Stromal cell of bone marrow (primary cell): ENCODE results near the gene ZNF609.
A peak's percentile ranks its signal among the peaks of the same experiment; 100 is the strongest.
"Not testable (repeated sequence)": the region's sequence is repeated elsewhere in the genome, so short reads cannot be mapped to it uniquely, and the experiment has no call there.

Experiments
- DNase-seq: peaks from one replicate; pipeline ENCODE4 v3.0.0-alpha.2; 2012; ENCODE audit warnings: low read depth

The ZNF609 gene

GRCh38 chr15:64623347-64623996 lies 163.1 kb downstream of the ZNF609 start:
- no peak for DNase-seq

GRCh38 chr15:64624242-64624641 lies 163.9 kb downstream of the ZNF609 start:
- DNase-seq, result no peak

DNA sequence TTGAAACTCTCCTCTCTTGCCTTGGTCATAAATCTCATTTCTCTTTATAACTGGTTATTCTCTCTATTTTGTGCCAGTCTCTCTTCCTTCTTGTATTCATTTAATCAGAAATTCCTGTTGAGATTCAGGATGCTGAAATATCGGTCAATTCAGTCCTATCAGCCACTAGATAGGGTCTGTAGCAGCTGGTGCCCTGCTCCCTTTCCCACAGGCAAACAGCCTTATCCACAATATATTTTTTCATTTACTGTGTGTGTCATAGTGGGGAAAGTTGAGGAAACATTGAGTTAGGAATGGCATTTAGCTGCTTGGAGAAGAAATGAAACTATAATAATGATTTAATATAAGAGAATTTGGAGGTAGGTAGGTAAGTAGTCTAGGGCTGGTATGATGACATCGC lies 168.7 kb downstream of the ZNF609 start:
- no peak for DNase-seq

- DNase-seq, result no peak
These were observed 170.2 kb downstream of the ZNF609 start for GRCh38 chr15:64630396-64631107.

GRCh38 chr15:64632639-64633038 lies 172.3 kb downstream of the ZNF609 start:
- DNase-seq, result not testable (repeated sequence)

GRCh38 chr15:64633332-64633731 lies 173.0 kb downstream of the ZNF609 start:
- no peak for DNase-seq

DNA sequence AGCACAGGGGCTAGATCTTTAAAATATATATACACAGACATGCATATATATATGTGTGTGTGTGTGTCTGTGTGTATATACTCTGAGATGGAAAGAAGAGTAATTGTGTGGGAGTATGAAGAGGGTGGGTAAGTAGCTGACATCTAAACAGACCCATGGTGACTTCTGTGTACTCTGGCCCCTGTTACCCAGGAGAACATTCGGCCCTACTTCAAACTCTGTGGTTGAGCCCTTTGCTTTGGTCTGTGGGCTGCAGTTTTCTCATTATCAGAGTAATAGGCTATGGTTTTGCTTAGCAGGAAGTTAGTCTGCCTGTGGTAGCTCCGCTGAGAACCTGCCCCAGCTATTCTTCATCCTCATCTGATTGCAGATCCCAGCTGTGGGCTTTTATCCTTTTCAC lies 173.6 kb downstream of the ZNF609 start:
- DNase-seq, result no peak

- no peak for DNase-seq
These were observed 174.5 kb downstream of the ZNF609 start for GRCh38 chr15:64634576-64635498.

DNA sequence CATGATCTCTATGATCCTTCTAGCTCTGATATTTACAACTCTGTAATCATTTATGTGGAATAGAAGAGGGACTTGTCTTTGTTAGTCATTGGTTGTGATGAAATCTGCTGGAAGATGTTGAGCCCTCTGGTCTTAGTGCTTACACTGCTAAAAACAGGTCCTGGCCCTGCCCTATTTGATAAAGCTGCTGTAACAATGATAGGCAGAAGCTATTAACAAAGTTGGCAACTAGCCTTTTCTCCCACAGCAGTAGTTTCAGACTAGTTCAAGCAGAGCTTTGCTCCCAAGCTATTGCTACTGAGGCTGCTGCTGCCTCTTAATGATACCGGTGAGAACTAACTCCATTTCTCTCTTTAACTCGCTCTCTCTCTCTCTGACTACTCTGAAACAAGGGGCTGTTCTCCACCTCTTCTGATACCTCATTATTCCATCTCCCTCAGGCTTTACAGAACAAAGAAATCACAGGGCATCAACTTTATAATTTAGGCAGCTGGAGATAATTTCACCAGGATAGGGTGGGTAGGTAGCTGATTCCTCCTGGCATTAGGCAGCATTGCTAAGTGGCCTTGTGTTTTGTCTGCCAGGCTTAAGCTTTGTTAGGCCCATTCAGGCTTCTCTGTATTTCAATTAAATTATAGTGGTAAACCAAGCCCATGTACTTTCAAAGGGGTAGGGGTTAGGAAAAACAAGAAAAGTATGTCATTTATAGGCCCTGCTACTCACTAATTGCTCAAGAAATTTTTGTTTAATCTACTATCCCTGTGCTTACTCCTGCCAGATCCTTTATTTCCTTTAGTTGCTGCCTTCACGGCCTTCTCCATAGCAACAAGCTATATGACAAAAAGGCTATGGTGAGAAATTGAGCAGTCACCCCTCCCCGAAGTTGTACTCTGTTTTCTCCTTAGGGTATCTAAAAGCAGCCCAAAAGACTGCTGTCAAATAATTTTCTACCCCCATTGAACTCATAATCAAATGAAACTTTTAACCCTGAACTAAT lies 175.4 kb downstream of the ZNF609 start:
- peak; percentile 75 for DNase-seq

GRCh38 chr15:64636556-64636955 lies 176.2 kb downstream of the ZNF609 start:
- no peak for DNase-seq

GRCh38 chr15:64637412-64637811 lies 177.0 kb downstream of the ZNF609 start:
- DNase-seq, result no peak

GRCh38 chr15:64639744-64640143 lies 179.4 kb downstream of the ZNF609 start:
- not testable (repeated sequence) for DNase-seq

DNA sequence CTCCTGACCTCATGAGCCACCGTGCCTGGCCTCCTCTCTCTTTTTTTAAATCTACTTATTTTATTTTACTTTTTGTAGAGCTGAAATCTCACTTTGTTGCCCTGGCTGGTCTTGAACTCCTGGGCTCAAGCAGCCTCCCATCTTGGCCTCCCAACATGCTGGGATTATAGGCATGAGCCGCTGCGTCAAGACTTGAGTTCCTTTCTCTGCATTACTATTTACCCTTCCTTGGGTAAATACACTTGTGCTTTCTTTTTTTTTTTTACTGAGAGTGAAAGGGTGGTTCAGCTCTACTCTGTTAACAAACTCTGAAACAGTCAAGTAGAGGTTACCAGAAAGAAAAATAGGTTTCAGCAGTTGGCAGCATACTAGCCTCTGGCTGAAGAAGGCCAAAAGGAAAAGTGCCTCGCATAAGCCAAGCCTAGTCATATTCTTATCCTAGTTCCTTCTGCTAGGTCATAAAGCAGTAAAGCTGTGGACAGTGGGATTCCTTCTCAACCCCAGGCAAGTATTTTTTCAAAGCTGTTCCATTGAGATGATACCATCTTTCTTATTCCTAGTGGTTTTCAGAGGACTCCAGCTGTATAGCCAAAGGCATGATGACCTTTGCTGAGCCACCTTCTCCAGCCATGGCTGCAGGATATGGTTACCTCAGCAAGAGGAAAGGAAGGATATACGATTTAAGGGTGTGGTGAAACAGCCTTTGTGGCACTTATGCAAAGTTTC lies 179.9 kb downstream of the ZNF609 start:
- no peak for DNase-seq

GRCh38 chr15:64642875-64643274 lies 182.5 kb downstream of the ZNF609 start:
- DNase-seq, result no peak

DNA sequence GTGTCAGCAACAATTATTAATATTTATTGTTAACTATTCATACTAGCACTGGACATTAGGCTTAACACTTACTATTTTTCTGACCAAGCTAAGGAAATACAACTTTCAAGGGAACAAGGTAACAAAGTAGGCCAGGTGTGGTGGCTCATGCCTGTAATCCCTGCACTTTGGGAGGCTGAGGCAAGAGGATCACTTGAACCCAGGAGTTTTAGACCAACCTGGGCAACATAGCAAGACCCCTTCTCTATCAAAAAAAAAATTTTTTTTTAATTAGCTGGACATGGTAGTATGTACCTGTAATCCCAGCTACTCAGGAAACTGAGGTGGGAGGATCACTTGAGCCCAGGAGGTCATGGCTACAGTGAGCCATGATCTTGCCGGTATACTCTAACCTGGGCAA lies 183.3 kb downstream of the ZNF609 start:
- DNase-seq, result no peak

- DNase-seq, result not testable (repeated sequence)
These were observed 184.4 kb downstream of the ZNF609 start for GRCh38 chr15:64644811-64645210.

GRCh38 chr15:64645995-64646394 lies 185.6 kb downstream of the ZNF609 start:
- no peak for DNase-seq

GRCh38 chr15:64647367-64647766 lies 187.0 kb downstream of the ZNF609 start:
- no peak for DNase-seq

GRCh38 chr15:64650552-64650951 lies 190.2 kb downstream of the ZNF609 start:
- no peak for DNase-seq

GRCh38 chr15:64651601-64652191 lies 191.3 kb downstream of the ZNF609 start:
- no peak for DNase-seq
